GM12878 (cell line): ENCODE data around the gene TLX2. TPM values are rescaled to one million over a fixed set of nuclear protein-coding genes. Genes with fewer than 3 reads are reported as not detected.
A peak's percentile ranks its signal among the peaks of the same experiment; 100 is the strongest.

Experiments used
- ATF2 ChIP-seq: IDR thresholded peaks from 2 replicates; pipeline ENCODE4 v1.6.1; 2012; ENCODE audit warnings: low read length, inconsistent platforms
- BCL11A ChIP-seq: IDR thresholded peaks from 2 replicates; pipeline ENCODE4 v1.6.1; 2011; ENCODE audit warnings: low read depth, low read length
- BRCA1 ChIP-seq: IDR thresholded peaks from 2 replicates; pipeline ENCODE4 v1.6.1; 2011; ENCODE audit warnings: low read depth, low read length, improper control_type of control experiment
- EED ChIP-seq: sonication (generic); IDR thresholded peaks from 2 replicates; pipeline ENCODE4 v1.6.1; 2016; ENCODE audit warnings: antibody characterized with exemption, low read depth
- HDGF ChIP-seq: fragments of 450-650 bp; IDR thresholded peaks from 2 replicates; pipeline ENCODE4 v1.6.1; 2016; ENCODE audit warnings: antibody characterized with exemption
- IRF4 ChIP-seq: IDR thresholded peaks from 2 replicates; pipeline ENCODE4 v1.6.1; 2011; ENCODE audit warnings: low read depth, low read length
- JUND ChIP-seq: IDR thresholded peaks from 2 replicates; pipeline ENCODE4 v1.6.1; 2012; ENCODE audit warnings: low read depth, mild to moderate bottlenecking, low read length, improper control_type of control experiment, moderate library complexity
- SIX5 ChIP-seq: IDR thresholded peaks from 2 replicates; pipeline ENCODE4 v1.6.1; 2011; ENCODE audit warnings: mild to moderate bottlenecking, low read depth, low read length, moderate library complexity; ENCODE audit not compliant: severe bottlenecking
- SKIL ChIP-seq: fragments of 450-650 bp; IDR thresholded peaks from 2 replicates; pipeline ENCODE4 v1.6.1; 2017; ENCODE audit warnings: mild to moderate bottlenecking, low read depth, inconsistent platforms; ENCODE audit not compliant: poor library complexity, severe bottlenecking
- SPI1 ChIP-seq: IDR thresholded peaks from 2 replicates; pipeline ENCODE4 v1.6.1; 2011; ENCODE audit warnings: low read depth, mild to moderate bottlenecking, low read length, moderate library complexity, borderline replicate concordance; ENCODE audit not compliant: insufficient read depth
- TAF1 ChIP-seq: IDR thresholded peaks from 2 replicates; pipeline ENCODE4 v1.6.1; 2011; ENCODE audit warnings: mild to moderate bottlenecking, low read depth, low read length, borderline replicate concordance
- YBX1 ChIP-seq: fragments of 450-650 bp; IDR thresholded peaks from 2 replicates; pipeline ENCODE4 v1.6.1; 2016; ENCODE audit warnings: antibody characterized with exemption
- ZBED1 ChIP-seq: IDR thresholded peaks from 2 replicates; pipeline ENCODE4 v1.6.1; 2016; ENCODE audit warnings: borderline replicate concordance
- ZNF217 ChIP-seq: fragments of 450-650 bp; IDR thresholded peaks from 2 replicates; pipeline ENCODE4 v1.6.1; 2017; ENCODE audit warnings: antibody characterized with exemption, mild to moderate bottlenecking
- ZNF622 ChIP-seq: fragments of 450-650 bp; IDR thresholded peaks from 2 replicates; pipeline ENCODE4 v1.6.1; 2017; ENCODE audit warnings: mild to moderate bottlenecking, inconsistent platforms
- ZZZ3 ChIP-seq: IDR thresholded peaks from 2 replicates; pipeline ENCODE4 v1.6.1; 2011; ENCODE audit warnings: low read depth; ENCODE audit not compliant: control insufficient read depth, insufficient read length
- polyA plus RNA-seq, 11 experiments: library from polyadenylated mRNA; depleted of rRNA in 4 of 11; unstranded in 6 of 11; stranded (reverse) in 5 of 11; fragments of >200 nt; fragmentation: Nextera tagmentation in 4 of 11; fragmentation: Illumina TruSeq in 1 of 11; extraction: Ambion mirVana in 4 of 11; extraction: Trizol in 1 of 11; gene quantifications; 1 replicate in 1 of 11; 2 replicates in 10 of 11; pipeline versions ENCODE4 v1.2.1 to v1.2.3, GENCODE V29; 2011 to 2016; ENCODE audit warnings: inconsistent platforms in 2 of 11, missing spikeins in 2 of 11, low read depth in 1 of 11
- total RNA-seq, 4 experiments: library from RNA; depleted of rRNA in 3 of 4; stranded (reverse); fragments of >200 nt in 3 of 4; fragmentation: Illumina TruSeq in 1 of 4; extraction: Trizol in 1 of 4; gene quantifications; 2 replicates each; pipeline versions ENCODE4 v1.2.1 to v1.2.3, GENCODE V29; 2013 to 2021
- TF ChIP-seq, protein P1 (sequence below): fragments of 150-350 bp; IDR thresholded peaks from 2 replicates; pipeline ENCODE4 v1.6.1; 2016; ENCODE audit warnings: low read depth, low read length
- TF ChIP-seq, protein P2 (sequence below): fragments of 450-650 bp; IDR thresholded peaks from 2 replicates; pipeline ENCODE4 v1.6.1; 2017; ENCODE audit warnings: antibody characterized with exemption, mild to moderate bottlenecking, moderate library complexity
- TF ChIP-seq, protein P3 (sequence below): fragments of 450-650 bp; IDR thresholded peaks from 2 replicates; pipeline ENCODE4 v1.6.1; 2014; ENCODE audit warnings: mild to moderate bottlenecking

TLX2 gene
- total and polyA plus RNA-seq, 10 of the 15 experiments (the other 5 are each of a cell fraction or from before 2014, with no cell fraction given): 0.06 to 5.5 (median 3.6) TPM; not detected in 1

DNA sequence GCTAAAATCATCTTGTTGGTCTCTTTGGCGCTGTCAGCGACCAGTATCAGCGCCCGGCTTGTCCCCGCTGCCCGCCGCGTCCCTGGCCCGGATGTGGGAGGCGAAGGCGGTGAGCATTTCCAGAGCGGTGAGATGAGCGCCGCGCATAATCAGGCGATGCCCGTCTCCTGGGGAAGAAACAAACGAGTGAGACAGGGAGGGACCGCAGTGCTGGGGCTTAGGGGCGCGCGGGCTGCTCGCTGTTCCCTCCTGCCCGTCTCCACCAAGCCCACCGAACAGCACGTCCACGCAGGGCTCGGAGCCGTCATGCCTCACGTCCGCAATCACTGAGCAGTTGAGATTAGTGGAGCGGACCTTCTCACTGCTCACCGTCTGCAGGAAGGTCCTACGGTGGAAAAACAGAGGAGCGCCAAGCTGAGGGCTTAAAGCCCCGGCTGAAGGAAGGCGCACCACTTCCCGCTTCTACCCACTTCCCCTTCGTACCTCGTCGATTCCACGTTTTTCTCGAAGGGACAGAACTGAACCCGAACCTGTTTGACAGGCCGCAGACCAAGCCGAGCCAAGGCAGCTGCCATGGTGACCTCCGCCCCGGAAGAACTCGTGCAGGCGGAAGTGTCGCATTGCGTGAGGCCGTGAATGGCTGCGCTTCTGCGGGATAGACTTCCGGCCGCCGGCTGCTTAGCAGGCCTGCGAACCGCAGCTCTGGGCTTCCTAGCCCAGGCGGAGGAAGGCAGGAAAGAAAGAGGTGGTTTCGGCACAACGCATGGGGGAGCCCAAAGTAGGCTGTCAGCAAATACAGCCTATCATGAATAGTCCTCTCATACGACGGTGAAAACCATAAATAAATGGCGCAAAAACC lies 41.9 kb upstream of the TLX2 start, which contains the start of gene MRPL53 (continued):
- TF ChIP-seq, protein P1, sequence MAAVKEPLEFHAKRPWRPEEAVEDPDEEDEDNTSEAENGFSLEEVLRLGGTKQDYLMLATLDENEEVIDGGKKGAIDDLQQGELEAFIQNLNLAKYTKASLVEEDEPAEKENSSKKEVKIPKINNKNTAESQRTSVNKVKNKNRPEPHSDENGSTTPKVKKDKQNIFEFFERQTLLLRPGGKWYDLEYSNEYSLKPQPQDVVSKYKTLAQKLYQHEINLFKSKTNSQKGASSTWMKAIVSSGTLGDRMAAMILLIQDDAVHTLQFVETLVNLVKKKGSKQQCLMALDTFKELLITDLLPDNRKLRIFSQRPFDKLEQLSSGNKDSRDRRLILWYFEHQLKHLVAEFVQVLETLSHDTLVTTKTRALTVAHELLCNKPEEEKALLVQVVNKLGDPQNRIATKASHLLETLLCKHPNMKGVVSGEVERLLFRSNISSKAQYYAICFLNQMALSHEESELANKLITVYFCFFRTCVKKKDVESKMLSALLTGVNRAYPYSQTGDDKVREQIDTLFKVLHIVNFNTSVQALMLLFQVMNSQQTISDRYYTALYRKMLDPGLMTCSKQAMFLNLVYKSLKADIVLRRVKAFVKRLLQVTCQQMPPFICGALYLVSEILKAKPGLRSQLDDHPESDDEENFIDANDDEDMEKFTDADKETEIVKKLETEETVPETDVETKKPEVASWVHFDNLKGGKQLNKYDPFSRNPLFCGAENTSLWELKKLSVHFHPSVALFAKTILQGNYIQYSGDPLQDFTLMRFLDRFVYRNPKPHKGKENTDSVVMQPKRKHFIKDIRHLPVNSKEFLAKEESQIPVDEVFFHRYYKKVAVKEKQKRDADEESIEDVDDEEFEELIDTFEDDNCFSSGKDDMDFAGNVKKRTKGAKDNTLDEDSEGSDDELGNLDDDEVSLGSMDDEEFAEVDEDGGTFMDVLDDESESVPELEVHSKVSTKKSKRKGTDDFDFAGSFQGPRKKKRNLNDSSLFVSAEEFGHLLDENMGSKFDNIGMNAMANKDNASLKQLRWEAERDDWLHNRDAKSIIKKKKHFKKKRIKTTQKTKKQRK: no peak; the same call in 1 of the 2 replicates
- TF ChIP-seq HDGF (peak; percentile 71; the same call in 1 of the 2 replicates), JUND (no peak), IRF4 (no peak), ZNF217 (no peak), TAF1 (peak; percentile 88), YBX1 (no peak), SIX5 (peak; percentile 63), ZZZ3 (no peak), ATF2 (peak; percentile 69; the same call in 1 of the 2 replicates), BCL11A (peak; percentile 37; the same call in 1 of the 2 replicates), BRCA1 (peak; percentile 37; the same call in 1 of the 2 replicates), SKIL (peak; percentile 13), ZNF622 (no peak), SPI1 (peak; percentile 39), EED (peak; percentile 69; the same call in 1 of the 2 replicates), ZBED1 (peak; percentile 81; the same call in 1 of the 2 replicates)
- TF ChIP-seq, protein P2, sequence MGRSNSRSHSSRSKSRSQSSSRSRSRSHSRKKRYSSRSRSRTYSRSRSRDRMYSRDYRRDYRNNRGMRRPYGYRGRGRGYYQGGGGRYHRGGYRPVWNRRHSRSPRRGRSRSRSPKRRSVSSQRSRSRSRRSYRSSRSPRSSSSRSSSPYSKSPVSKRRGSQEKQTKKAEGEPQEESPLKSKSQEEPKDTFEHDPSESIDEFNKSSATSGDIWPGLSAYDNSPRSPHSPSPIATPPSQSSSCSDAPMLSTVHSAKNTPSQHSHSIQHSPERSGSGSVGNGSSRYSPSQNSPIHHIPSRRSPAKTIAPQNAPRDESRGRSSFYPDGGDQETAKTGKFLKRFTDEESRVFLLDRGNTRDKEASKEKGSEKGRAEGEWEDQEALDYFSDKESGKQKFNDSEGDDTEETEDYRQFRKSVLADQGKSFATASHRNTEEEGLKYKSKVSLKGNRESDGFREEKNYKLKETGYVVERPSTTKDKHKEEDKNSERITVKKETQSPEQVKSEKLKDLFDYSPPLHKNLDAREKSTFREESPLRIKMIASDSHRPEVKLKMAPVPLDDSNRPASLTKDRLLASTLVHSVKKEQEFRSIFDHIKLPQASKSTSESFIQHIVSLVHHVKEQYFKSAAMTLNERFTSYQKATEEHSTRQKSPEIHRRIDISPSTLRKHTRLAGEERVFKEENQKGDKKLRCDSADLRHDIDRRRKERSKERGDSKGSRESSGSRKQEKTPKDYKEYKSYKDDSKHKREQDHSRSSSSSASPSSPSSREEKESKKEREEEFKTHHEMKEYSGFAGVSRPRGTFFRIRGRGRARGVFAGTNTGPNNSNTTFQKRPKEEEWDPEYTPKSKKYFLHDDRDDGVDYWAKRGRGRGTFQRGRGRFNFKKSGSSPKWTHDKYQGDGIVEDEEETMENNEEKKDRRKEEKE: no peak
- TF ChIP-seq, protein P3, sequence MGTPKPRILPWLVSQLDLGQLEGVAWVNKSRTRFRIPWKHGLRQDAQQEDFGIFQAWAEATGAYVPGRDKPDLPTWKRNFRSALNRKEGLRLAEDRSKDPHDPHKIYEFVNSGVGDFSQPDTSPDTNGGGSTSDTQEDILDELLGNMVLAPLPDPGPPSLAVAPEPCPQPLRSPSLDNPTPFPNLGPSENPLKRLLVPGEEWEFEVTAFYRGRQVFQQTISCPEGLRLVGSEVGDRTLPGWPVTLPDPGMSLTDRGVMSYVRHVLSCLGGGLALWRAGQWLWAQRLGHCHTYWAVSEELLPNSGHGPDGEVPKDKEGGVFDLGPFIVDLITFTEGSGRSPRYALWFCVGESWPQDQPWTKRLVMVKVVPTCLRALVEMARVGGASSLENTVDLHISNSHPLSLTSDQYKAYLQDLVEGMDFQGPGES: 0 out of 2 replicates have a peak, but pooled peaks have one; percentile 20
